Skeletal muscle cell (primary cell): ENCODE results near the gene DENND1B.

Experiments used
- DNase-seq: peaks from one replicate; pipeline ENCODE4 v3.0.0-alpha.2; 2010; ENCODE audit warnings: low read depth
- H3K4me3 ChIP-seq: 2 replicates; pipeline ENCODE4 v1.5.1; 2011; ENCODE audit warnings: low read depth, mild to moderate bottlenecking, control low read depth, low read length, moderate library complexity

The DENND1B gene

GRCh38 chr1:197691816-197692215 is 83.5 kb downstream of the DENND1B start:
- DNase-seq, result no peak
- no peak overlapping the region for H3K4me3 ChIP-seq

DNA sequence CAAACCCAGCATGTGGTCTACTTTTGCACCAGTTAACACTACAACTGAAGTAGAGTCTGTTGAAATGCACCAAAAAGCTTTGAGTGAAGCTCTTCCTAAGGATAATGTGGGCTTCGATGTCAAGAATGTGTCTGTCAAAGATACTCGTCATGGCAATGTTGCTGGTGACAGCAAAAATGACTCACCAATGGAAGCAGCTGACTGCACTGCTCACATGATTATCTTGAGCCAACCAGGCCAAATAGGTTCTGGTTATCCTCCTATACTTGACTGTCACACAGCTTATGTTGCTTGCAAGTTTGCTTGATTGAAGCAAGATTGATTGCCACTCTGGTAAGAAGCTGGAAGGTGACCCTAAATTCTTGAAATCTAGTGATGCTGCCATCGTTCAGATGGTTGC is 85.2 kb downstream of the DENND1B start:
- no peak for DNase-seq
- H3K4me3 ChIP-seq, result no peak overlapping the region

- no peak for DNase-seq
- H3K4me3 ChIP-seq, result no peak overlapping the region
Measured at GRCh38 chr1:197688233-197688632, 87.0 kb downstream of the DENND1B start.

- no peak for DNase-seq
- H3K4me3 ChIP-seq, result no peak overlapping the region
Measured at GRCh38 chr1:197686702-197687355, 88.5 kb downstream of the DENND1B start.

GRCh38 chr1:197686231-197686630 is 89.0 kb downstream of the DENND1B start:
- no peak for DNase-seq
- H3K4me3 ChIP-seq, result no peak overlapping the region

DNA sequence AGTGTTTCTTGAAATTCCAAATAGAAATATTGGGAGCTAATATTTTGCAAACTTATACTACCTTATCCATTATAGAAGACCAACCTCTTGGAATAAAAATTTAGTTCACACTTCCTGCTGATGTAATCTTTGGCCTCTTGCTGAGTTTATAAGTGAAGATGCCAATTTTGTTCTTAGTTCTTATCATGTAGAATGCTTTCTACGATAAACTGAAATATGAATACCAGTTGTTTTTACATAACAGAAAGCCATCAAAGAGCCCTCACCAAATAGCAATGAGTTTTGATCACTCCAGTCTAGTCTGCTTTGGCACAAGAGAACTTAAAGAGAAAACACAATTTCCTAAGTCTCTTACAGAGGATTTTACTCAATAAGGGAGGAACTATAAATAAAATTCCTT is 89.5 kb downstream of the DENND1B start:
- no peak for DNase-seq

GRCh38 chr1:197683895-197684553 is 91.3 kb downstream of the DENND1B start:
- H3K4me3 ChIP-seq, result no peak overlapping the region

More for the DNA sequence above, 89.5 kb downstream of the DENND1B start:
- no peak overlapping the region for H3K4me3 ChIP-seq

DNA sequence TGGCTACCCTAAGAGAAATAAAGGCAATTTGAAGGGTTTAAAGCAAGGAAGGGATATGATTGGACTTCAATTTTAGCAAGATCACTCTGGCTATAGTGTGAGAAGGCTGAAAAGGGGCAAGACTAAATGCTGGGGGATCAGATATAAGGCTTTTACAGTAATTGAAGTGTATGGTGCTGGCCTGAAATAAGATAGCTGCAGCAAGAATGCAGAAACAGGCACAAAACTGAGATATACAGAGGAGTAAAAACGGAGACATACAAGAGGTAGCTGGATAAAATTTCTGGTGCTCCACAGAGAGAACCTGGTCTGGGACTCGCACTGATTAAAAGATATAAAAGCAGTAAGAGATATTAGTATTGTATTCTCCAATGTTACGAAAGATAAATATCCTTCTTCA is 92.0 kb downstream of the DENND1B start:
- H3K4me3 ChIP-seq, result no peak overlapping the region
- no peak for DNase-seq

More at GRCh38 chr1:197683895-197684553, 91.3 kb downstream of the DENND1B start:
- no peak for DNase-seq

DNA sequence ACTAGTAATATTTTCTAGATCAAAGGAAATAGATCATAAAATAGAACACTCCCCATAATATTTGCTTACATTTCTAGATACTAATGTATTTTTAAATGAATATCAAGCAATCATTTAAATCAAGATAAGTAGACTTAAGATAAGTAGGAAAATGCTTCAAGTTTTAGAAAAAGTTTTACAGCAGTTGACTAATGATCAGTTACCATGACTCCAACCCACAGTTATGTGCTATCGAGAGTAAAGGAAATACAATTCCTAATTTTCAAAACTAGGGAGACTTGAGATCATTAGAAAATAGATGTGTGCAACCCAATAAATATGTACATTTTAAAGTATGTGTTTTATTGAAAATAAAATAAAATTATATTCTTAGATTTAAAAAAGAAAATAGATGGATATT is 95.0 kb downstream of the DENND1B start:
- DNase-seq, result no peak
- H3K4me3 ChIP-seq, result no peak overlapping the region

DNA sequence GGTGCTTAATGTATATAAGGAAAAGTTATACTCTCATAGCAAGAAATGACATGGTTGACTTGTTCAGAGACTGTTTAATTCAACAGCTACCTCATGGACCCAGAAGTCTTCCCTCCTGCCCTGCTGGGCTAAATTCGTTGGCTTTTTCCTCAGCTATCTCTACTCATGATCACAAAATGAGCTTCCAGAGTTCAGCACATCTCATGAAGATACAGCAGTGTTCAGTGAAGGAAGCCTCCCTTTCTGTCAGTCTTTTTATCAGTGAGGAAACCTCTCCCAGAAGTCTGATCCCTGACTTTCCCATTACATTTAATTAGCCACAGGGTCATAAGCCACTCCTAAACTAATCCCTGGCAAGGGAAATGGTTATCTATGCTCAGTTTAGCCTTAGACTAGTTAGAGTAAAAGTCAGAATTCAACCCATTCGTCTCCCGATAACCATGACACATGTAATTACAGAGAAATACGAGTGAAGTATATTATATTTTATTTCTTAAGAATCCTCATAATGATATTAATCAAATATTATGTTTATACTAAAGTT is 97.5 kb downstream of the DENND1B start:
- no peak for DNase-seq
- no peak overlapping the region for H3K4me3 ChIP-seq

GRCh38 chr1:197677313-197677712 is 98.0 kb downstream of the DENND1B start:
- no peak overlapping the region for H3K4me3 ChIP-seq
- DNase-seq, result no peak

DNA sequence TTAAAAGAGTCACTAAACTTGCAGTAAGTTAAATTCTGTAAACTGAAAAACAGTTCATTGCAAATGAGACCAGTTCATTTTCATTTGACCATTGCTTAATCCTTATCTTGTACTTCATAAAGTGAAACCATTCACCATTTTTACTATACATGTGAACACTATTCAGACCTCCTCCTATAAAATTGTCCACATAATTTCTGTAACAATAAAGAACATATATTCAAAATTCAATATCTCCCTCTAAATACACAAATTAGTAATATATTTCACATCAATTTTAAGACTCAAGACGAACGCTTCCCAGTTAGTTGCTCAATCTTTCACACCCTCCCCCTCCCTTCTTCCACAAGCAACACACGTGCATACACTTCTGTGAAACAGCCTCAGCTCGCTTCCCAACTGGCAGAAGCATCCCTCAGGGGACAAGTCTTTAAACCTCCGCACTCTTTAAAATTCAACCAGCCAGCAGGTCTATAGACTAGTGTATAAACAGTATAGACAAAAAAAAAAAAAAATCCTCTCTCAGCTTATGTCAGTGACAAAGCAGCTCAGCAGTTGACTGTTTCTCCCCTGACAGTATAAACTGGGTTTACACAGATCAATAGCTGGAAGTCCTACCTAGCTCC is 99.6 kb downstream of the DENND1B start:
- peak overlapping the region; percentile 18 for H3K4me3 ChIP-seq
- DNase-seq, result peak; percentile 60

GRCh38 chr1:197674286-197674685 is 101.0 kb downstream of the DENND1B start:
- no peak overlapping the region for H3K4me3 ChIP-seq
- no peak for DNase-seq

- no peak overlapping the region for H3K4me3 ChIP-seq
Measured at GRCh38 chr1:197673292-197673691, 102.0 kb downstream of the DENND1B start.

GRCh38 chr1:197672347-197672746 is 102.9 kb downstream of the DENND1B start:
- no peak for DNase-seq
- H3K4me3 ChIP-seq, result no peak overlapping the region

More at GRCh38 chr1:197673292-197673691, 102.0 kb downstream of the DENND1B start:
- DNase-seq, result no peak

GRCh38 chr1:197671920-197672319 is 103.4 kb downstream of the DENND1B start:
- DNase-seq, result no peak
- no peak overlapping the region for H3K4me3 ChIP-seq

DNA sequence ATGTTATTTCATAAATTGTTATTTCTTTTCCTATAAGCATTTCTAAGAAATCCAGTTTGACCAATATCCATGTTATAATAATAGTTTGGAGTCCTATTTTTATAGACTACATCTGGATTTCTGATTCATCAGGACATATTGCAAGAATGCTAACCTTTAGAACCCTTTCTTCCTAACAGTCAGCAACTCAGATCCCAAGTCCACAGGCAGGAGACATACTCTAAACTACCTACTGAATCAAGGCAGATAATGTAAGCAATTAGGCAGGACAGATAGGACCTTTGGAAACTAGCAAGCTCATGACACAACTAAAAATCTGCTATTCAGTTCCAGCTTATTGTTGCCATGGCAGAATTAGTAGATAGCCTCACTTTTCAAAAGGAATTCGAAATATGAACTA is 104.1 kb downstream of the DENND1B start:
- peak; percentile 31 for DNase-seq
- no peak overlapping the region for H3K4me3 ChIP-seq

- DNase-seq, result no peak
Measured at GRCh38 chr1:197666769-197667285, 108.5 kb downstream of the DENND1B start.

GRCh38 chr1:197664391-197664790 is 110.9 kb downstream of the DENND1B start:
- DNase-seq, result no peak
- H3K4me3 ChIP-seq, result no peak overlapping the region

More at GRCh38 chr1:197666769-197667285, 108.5 kb downstream of the DENND1B start:
- no peak overlapping the region for H3K4me3 ChIP-seq
